ENCODE results near the gene RPS8.

Gene RPS8

GRCh38 chr1:44807364-44808062, 32.2 kb downstream of the RPS8 start:
- peak; percentile 12; the same call in 1 of the 2 replicates for TF ChIP-seq YY1 (IDR thresholded peaks at IDR 0.05; ENCODE audit: low read depth)
- no peak for TF ChIP-seq RAD21 (IDR thresholded peaks at IDR 0.05; ENCODE audit: low read depth)
- peak; percentile 98 for TF ChIP-seq MAX (IDR thresholded peaks at IDR 0.05)
- no peak for TF ChIP-seq CREB1 (IDR thresholded peaks at IDR 0.05; ENCODE audit: low read depth)
- no peak; the same call in 1 of the 2 replicates for TF ChIP-seq TAF1 (IDR thresholded peaks at IDR 0.05; ENCODE audit: low read depth)
- 0 out of 2 replicates have a peak, but pooled peaks have one; percentile 42 for TF ChIP-seq ZBTB7A (IDR thresholded peaks at IDR 0.05; ENCODE audit: low read depth)
- TF ChIP-seq NFIC (IDR thresholded peaks at IDR 0.05): no peak; the same call in 1 of the 2 replicates
- peak; percentile 57; the same call in 1 of the 2 replicates for TF ChIP-seq TCF12 (IDR thresholded peaks at IDR 0.05; ENCODE audit: low read depth)
- TF ChIP-seq FOXM1 (IDR thresholded peaks at IDR 0.05; ENCODE audit: borderline replicate concordance, low read depth): no peak
- TF ChIP-seq CEBPB (IDR thresholded peaks at IDR 0.05): no peak
- TF ChIP-seq EP300 (IDR thresholded peaks at IDR 0.05; ENCODE audit: borderline replicate concordance): peak; percentile 39; the same call in 1 of the 2 replicates
- no peak for TF ChIP-seq REST (IDR thresholded peaks at IDR 0.05; ENCODE audit: low read depth)
- TF ChIP-seq USF1 (IDR thresholded peaks at IDR 0.05): 0 out of 2 replicates have a peak, but pooled peaks have one; percentile 26
- peak; percentile 71; the same call in 1 of the 2 replicates for TF ChIP-seq EGR1 (IDR thresholded peaks at IDR 0.05)
- TF ChIP-seq TEAD4 (IDR thresholded peaks at IDR 0.05): no peak; the same call in 1 of the 2 replicates

GRCh38 chr1:44808063-44808937, 33.0 kb downstream of the RPS8 start, which contains the start of gene BTBD19:
TSS of gene BTBD19 (plus strand) at chr1:44808523. CDS start at chr1:44808821, 298 bp downstream.
- TF ChIP-seq EGR1 (IDR thresholded peaks at IDR 0.05) (no peak), ZBTB7A (IDR thresholded peaks at IDR 0.05; ENCODE audit: low read depth) (no peak), FOXM1 (IDR thresholded peaks at IDR 0.05; ENCODE audit: borderline replicate concordance, low read depth) (no peak), TCF12 (IDR thresholded peaks at IDR 0.05; ENCODE audit: low read depth) (no peak), MAX (IDR thresholded peaks at IDR 0.05) (no peak), REST (IDR thresholded peaks at IDR 0.05; ENCODE audit: low read depth) (no peak), NFIC (IDR thresholded peaks at IDR 0.05) (no peak), TEAD4 (IDR thresholded peaks at IDR 0.05) (no peak), YY1 (IDR thresholded peaks at IDR 0.05; ENCODE audit: low read depth) (no peak), USF1 (IDR thresholded peaks at IDR 0.05) (no peak), EP300 (IDR thresholded peaks at IDR 0.05; ENCODE audit: borderline replicate concordance) (no peak), CEBPB (IDR thresholded peaks at IDR 0.05) (no peak), TAF1 (IDR thresholded peaks at IDR 0.05; ENCODE audit: low read depth) (no peak)

- TF ChIP-seq TEAD4 (IDR thresholded peaks at IDR 0.05) (no peak), REST (IDR thresholded peaks at IDR 0.05; ENCODE audit: low read depth) (no peak), EGR1 (IDR thresholded peaks at IDR 0.05) (no peak), EP300 (IDR thresholded peaks at IDR 0.05; ENCODE audit: borderline replicate concordance) (no peak), ZBTB7A (IDR thresholded peaks at IDR 0.05; ENCODE audit: low read depth) (no peak), TAF1 (IDR thresholded peaks at IDR 0.05; ENCODE audit: low read depth) (no peak), RAD21 (IDR thresholded peaks at IDR 0.05; ENCODE audit: low read depth) (no peak), YY1 (IDR thresholded peaks at IDR 0.05; ENCODE audit: low read depth) (no peak), USF1 (IDR thresholded peaks at IDR 0.05) (no peak), CEBPB (IDR thresholded peaks at IDR 0.05) (no peak), TCF12 (IDR thresholded peaks at IDR 0.05; ENCODE audit: low read depth) (no peak), CREB1 (IDR thresholded peaks at IDR 0.05; ENCODE audit: low read depth) (no peak), NFIC (IDR thresholded peaks at IDR 0.05) (no peak), MAX (IDR thresholded peaks at IDR 0.05) (no peak)
Observed at GRCh38 chr1:44808938-44809917, 33.9 kb downstream of the RPS8 start.

All from Ishikawa (cell line).